NCI-H2081 (cell line): ENCODE measurements around the gene LDAH.

ENCODE experiments used
- DNase-seq, 2 experiments: peaks; one replicate each; lab custom pipeline; 2025; lab: John Stamatoyannopoulos, UW

LDAH gene

DNA sequence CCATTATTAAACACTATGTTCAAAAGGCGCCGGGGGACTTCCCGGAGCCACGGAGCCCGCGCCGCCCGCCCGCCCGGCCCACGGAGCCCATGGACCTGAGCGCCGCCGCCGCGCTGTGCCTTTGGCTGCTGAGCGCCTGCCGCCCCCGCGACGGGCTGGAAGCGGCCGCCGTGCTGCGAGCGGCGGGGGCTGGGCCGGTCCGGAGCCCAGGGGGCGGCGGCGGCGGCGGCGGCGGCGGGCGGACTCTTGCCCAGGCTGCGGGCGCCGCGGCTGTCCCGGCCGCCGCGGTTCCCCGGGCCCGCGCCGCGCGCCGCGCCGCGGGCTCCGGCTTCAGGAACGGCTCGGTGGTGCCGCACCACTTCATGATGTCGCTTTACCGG is 155.8 kb downstream of the LDAH start:
- DNase-seq, result no peak

DNA sequence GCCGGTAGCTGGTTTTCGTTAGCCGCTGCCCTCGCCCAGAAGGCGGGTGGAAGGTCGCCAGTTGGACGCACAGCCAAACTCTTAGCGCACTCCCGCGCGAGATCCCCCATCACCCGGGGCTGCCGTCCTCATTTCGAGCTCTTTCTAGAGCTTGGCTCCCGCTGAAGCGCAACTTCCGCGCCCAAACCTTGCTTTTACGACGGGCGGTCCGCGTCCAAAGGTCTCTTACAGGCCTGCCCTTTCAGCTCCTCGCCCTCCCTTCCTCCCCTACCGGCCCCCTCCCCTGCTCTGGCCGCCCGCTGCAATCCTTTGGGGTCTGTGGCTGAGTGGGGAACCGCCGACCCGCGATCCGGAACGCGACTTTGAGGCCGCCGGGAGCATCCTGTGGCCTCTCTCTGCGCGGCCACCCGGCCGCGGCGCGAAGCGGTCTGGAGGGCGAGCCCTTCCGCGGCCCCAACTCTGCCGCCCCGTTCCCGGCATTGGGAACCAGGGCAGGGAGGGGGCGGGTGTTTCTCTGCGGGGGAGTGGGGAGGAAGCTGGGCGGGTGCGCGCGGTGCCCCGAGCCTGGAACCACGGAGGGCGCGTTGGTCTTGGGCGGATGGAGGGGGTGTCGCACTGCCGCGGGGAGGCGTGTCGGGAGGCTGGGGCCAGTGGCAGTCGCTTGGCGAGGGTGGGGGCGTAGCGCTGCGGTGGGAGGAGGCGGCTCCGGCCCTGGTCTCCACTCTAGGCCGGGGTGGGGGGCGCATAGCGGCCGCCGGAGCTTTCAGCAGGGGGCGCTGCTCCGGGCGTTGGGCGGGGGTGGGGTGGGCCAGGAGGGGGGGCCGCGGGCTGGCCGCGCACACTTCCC is 156.4 kb downstream of the LDAH start, which contains the start of gene GDF7:
Gene GDF7, plus strand, starts transcription at position 841 of the 847 bp plus-strand sequence. CDS start 96 bp downstream, outside the sequence.
- DNase-seq, result no peak

DNA sequence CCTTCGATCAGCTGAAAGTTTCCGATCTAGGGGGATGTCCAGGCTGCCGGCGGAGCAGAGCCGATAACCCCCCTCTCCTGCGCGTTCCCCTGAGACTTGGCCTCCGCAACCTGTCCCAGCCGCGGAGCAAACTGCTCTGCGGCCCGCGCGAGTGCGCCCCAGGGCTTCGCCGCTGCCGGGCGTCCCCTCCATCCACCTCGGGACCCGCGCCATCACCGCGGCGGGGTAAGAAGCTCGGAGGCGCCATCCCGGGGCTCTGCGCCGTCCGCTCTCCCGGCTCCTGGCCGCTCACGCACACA is 156.9 kb downstream of the LDAH start:
- DNase-seq, result no peak

DNA sequence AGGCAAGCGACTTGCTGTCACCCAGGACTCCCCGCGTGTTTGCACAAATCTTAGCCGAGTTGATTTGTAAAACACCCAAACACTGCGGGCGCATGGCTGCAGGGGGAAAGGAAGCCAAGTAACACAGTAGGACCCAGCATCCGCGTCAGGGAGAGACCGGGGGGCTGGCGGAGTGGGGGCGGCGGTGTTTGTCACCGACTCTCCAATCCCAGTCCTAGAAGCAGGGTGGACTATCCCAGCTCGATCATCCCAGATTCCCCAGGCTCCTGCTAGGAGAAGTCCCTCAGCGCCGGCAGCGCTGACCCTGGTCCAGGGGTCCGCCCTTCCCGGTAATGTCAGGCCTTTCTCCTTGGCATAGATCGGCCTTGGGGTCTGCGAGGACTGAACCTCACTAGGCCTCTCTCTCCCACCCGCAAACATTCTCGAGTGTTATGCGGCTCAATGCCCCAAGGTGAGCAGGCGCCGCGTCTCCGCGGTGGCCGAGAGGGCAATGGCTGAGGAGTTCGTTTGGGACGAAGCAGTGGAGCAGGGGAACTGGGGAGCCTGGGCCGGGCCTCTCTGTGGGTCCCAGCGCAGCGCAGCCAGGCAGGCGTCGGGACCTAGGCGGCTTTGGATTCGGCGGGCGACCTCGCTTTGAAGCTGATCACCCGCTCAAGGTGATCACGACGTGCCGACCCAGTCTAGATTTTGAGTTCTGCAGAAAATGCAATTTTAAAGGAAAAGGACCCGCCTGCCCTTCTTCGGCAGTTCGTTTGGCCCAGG is 157.5 kb downstream of the LDAH start:
- DNase-seq, result no peak

DNA sequence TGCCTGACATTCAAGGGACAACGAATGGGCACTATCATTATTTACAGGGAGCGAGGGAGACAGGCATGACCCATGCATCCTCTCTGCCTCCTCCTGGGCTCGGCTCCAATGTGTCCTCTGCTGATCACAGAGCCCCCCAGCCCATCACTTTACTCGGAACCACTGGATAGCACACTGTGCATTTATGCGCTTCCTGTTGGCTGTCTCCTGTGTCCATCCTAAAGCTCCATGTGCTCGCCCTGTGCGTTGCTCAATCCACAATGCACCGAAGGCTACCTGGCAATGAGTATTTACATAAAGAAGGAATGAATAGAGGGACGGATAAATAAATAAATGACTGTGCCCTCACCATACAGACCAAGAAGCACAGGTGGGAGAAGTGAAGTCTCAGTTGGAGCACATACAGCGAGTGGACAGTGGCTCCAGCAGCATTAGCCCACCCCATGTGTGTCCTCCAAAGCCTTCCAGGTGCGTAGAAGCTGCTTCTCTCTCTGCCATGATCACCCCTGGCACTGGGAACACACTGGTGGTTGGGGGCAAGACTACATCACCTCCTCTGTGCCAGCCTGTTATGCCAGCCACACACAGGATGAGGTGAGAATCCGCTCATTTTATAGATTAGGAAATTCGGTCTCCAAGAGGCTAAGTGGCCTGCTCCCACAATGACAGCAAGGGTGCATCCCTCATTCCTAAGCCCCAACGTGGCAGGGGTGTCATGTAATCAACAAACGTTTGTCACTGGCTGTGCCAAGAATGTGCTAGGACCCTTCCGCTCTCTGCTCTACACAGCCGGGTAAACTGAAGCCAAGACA is 158.3 kb downstream of the LDAH start:
- DNase-seq, result no peak

DNA sequence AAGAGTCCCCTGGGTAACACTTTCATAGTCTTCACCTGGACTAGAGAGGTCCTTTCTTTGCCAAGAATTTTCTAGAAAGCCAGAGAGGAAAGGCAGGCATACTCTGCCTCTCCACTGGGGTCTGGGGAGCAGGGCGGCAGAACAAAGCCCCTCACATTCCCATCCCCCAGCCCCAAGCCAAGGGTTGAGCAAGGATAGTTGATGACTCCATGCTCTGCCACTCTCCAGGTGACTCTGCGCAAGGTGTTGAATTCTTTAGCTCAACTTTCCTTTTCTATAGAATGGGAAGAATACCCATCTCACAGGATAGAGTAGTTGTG is 158.9 kb downstream of the LDAH start:
- no peak for DNase-seq

DNA sequence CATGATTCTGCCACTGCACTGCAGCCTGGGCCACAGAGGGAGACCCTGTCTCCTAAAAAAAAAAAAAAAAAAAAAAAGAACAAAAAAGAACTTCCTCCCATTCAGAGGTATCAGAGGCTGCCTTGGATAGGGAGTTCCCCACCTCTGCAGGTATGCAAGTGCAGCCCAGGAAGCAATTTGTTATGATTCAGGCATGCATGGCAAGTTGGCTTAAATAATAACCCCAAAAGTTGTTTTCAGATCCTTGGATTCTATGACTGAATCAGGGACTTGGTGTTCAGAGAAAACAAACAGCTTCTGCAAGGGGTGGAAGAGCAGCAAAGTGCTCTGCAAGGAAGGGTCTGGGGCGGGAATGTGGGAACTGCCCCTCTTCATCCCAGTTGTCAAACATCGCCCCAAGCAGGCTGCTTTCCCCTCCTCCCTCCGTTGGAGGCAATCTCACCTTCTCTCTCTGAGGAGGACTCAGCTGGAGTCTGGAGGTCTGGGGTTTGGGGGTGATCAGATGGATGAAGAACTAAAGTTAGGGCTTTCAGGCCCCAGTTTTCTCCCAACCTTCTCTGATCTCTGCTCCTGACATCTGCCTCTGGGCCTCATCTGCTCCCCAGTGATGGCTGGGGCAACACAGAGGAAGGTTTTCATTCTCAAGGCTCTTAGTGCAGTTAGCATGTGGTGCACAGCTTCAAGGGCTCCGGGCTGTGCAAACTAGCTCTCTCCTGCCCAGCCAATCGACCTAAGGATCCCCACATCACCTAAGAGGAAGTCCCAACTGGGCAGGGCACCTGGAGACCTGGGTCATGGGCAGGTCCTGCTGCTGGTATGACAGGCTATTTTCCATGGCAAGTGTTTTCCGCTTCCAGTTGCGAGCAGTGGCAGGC is 159.5 kb downstream of the LDAH start:
- DNase-seq, result no peak

DNA sequence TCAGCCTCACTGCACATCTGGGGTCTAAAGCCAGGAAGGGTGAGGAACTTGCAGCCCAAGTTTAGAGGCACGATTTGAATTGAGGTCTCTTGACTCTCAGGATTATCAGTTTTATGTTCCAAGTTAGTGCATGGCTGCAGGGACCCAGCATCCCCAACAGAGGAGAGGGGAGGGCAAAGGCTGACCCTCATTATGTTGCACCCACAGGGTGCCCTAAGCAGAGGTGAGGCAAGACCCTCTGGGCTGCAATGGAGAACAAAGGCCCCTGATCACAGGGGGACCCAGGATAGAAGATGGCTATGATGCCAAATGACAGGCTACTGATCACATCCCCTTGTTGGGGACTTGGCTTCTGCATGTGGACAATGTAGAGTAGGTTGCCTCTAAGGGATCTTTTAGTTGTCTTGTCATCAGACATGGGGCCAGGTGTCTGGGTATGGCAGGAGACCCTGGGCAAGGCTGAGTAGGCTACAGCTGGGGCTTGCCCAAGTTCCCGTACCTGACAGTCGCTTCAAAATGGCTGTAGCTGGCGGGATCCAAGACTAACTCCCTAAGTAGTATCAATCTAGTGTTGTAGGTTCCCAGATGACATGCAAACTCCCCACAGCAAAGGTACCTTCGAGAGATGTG is 160.5 kb downstream of the LDAH start:
- no peak for DNase-seq

DNA sequence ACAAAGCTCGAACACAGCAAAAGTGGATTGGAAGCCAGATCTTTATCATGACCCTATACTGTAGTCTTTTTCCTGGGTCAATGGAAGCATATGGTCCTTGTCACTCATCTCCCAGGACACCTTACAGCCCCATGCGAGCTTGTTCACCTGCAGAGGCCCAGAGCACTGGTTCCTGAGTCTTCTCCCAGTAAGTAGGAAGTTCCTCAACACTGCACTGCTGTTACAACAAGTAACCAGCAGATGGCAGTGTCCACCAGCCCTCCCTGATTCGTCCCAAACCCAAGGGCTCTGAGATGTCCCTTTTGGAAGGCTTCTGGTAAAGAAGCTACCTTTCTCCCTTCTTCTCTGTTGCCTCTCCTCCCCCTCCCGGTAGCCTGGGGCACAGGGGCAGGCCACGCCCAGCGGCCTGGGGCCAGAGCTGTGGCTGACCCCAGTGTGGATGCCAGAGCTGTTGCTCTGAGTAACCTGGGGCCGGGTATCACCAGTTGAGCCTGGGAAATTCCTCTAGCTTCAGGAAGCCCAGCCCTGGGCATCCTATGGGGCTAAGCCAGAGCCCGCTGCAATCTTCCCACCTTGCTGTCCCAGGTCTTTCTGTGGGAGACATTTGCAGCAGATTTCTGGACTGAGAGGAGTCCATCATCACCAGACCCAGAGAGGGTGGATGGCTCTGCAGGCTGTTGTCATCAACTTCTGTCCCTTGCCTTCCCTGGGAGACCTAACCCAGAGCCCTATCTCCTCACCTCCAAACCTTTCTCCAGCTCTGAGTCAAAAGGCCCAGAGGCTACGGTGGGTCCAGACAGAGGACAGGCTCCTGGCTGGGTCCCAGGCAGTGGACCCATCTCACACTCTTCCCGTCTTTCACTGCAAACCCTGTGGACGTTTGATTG is 161.2 kb downstream of the LDAH start:
- DNase-seq, result peak; percentile 60 to 68

DNA sequence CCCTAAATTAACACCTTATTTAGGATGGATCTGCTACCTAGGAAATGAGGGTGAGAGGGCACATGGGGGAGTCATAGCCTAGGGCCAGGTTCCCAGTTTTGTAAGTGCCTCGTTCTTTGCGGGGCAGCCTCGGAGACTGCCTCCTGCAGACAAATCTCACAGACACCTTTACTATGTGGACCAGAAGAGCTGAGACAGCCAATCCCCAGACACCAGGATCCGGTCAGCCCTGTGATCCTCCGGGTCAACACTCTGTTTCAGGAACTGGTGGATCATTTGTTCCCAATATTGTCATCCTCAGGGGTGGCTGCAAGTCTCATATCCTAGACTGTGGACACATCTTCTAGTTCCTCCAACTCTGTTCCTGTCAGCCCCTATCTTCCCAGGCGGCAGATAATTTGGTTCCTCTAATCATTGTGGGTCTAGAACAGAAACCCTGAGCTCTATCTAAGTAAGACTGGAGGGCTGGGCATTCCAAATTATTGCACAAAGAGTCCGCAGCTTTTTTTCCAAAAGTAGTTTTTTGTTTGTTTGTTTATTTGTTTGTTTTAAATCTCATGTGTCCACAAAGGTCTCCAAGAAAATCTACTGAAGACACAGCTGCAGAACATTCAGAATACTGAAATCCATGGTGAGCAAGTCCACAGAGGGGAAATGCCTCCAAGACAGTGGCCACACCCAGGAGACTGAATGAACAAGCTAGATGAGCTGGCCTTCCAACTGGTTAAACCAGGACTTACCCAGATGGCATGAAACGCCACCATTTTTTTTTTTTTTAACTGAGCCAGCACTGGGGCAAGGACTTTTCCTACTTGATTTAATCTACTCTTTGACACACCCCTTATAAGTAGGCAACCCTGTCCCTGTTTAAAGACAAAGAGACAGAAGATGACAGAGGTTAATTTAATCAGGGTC is 162.1 kb downstream of the LDAH start:
- DNase-seq, result no peak

DNA sequence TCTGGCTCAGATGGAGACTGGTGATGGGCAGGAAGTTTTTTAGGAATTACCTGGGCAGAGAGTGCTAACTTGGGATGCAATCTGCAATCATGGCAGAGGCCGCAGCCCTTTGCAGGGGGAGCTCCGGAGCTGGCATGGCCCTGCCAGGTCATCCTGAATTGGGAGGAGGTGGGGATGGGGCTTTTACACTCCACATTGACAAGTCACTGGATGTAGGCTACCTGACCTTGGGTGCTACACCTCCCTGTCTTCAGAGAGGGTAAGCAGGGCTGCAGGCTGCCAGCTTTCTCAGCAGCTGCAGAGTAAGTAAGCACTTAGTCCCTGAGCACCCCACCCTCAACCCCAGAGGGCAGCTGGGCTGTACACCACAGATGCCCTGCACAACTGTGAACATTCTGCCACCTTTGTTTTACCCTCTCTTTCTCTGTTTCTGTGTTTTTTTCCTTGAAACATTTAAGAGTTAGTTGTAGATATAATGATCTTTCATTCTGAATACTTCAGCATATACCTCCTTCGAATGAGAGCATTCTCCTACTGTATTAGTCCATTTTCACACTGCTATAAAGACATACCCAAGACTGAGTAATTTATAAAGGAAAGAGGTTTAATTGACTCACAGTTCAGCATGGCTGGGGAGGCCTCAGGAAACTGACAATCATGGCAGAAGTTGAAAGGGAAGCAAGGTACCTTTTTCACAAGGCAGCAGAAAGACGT is 165.2 kb downstream of the LDAH start:
- DNase-seq, result no peak

DNA sequence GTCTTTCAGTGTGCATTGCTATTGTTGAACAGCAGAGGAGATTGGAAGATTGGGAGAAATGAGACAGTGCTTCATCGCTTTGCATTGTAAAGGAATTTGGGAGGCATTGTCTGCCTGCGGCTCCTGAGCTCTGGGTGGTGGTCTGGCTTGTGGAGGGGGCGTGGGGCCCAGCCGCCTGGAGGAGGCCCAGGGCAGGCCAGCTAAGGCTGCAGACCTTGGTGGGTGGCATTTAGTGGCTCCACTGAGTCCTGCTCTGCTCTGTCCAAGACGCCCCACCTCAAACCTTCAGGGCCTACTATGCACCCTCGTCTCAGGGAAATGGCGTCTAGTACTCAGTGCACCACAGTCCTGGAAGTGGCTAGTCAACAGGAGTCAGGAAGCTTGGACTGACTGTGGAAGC is 166.3 kb downstream of the LDAH start:
- no peak for DNase-seq

DNA sequence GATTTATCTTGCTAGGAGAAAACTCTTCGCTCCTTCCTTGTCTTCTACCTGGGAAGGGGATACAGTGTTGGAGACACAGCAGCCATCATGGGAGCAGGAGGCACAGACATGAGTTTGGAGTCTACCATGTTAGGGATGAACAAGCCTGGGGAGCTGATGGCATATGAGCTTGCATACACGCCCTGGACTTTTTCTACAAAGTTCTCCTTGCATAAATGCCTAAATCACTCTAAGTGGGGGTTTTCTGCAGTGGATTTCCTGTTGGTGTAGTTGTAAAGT is 168.4 kb downstream of the LDAH start:
- DNase-seq, result no peak

DNA sequence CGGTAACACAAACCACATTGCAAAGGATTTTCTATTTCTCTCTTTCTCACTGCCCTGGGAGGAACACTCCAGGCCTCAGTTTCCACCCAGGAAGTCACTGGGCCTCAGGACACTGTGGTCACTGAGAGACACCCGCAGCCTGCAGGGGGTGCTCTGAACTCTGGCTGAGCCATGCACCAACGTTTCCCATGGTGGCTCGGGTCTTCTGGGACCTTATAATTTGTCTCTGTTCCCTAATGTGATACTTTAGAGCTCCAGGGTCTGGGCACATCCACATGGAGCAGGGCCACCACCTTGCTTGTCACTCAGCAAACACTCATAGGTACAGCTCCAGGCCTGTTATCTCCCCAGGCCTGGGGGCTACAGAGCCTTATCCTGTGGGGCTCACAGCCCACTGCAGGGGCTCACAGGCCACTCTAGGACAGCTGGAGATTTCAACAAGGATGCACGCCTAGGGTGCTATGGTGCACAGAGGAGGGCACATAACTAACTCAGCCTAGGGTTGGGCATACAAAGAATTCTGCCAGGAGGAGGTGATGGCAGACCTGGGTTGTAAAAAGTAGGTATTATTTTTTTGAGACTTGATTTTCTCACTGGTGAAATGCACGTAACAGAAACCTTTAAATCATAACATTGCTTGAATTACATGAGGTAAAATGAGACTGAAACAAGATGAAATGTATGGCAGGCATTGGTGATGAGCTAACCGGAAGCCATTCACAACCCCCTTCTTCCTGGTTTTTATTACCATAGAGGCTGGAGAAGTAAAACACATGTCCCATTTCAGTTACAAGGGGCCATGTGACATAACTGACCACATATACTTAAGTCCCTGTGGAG is 169.0 kb downstream of the LDAH start:
- DNase-seq, result no peak

DNA sequence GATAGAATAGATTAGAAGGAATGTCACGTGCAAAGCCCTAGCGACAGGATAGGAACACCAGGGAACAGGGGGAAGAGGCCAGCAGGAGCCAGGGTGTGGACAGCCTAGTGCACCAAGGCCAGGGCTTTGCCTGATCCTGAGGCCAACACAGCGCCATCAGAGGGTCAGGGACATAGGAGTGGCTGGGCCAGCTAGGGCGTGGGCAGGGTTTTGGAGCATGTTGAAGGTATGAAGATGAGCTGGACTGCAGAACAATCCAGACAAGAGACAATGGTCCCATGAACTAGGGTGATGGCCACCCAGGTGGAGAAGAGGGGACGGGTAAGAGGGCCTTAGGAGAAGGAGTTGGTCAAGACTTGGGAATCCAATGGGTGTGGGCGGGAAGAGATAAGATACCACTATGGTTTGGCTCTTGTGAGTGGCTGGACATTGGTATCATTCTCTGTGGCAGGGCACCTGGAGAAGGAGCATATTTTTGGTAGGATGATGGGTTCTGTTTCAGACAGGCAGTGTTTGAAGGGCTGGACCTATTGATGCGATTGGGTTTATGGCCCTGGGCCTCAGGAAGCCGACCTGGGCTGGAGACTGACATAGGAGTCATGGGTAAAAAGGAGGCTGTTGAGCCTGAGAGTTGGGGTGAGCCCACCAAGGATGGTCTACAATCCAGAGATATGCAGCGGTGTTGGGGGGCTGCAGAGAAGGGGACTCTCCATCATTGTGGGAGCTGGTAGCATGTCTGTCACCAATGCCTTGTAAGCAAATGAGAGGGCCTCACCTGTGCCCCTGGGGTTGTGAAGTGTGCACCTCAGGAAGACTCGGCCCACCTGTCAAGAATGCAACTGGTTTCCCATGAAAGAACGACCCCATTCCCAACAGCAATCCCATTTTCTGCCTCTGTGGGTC is 170.0 kb downstream of the LDAH start:
- DNase-seq, result no peak

DNA sequence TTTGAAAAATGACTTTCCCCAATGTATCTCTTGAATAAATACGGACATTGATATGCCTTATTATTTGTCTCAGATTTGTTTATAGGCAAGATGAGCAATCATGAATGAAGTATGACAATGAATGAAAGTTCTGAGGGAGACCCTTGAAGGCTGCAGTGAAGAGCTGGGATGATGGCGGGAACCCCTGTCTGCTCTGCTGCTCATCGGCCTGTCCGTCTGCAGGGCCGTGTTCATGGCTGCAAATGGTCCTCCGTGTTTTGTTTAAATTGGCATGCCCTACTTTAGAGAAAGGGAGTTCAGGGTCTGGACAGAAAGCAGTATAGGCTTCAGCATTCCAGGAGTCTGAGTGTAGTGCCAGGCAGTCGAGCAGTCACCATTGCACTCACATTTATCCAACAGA is 170.8 kb downstream of the LDAH start:
- no peak for DNase-seq

DNA sequence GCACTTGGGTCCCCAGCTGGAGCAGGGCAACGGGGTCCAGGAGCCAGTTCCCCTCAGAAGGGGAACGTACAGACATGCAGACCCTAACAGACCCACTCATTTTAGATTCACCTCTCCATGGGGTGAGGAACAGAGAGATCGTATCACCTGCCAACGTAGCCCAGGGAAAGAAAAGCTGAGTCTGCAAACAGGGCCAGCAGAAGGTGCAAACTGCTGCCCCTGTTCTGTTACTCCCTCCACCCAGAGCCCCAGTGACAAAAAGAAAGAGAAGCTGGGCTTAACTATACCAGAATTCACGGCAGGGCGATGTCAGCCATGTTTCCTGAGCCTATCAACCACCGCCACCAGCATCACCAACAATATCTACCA is 171.2 kb downstream of the LDAH start:
- DNase-seq, result no peak
